K562 (cell line): ENCODE results near the gene EQTN. TPM values are rescaled to one million over a fixed set of nuclear protein-coding genes. Genes with fewer than 3 reads are reported as not detected.

Source experiments
- CHD7 ChIP-seq: fragments of 200-600 bp; sonication (generic); IDR thresholded peaks from one replicate; pipeline ENCODE4 v1.6.1; 2012; ENCODE audit warnings: mild to moderate bottlenecking, low read depth, low read length, inconsistent platforms
- PHF8 ChIP-seq: fragments of 200-600 bp; sonication (generic); IDR thresholded peaks from 2 replicates; pipeline ENCODE4 v1.6.1; 2012; ENCODE audit warnings: mixed run types, mild to moderate bottlenecking, inconsistent platforms, low read length, moderate library complexity, borderline replicate concordance
- RHOXF2B ChIP-seq: fragments of 250-450 bp; sonication (Bioruptor Pico); conservative IDR thresholded peaks from 2 replicates; pipeline ENCODE4 v1.5.1; 2021
- ZNF217 ChIP-seq: sonication (generic); formaldehyde crosslinking; IDR thresholded peaks from 2 replicates; pipeline ENCODE4 v1.8.0; 2022; ENCODE audit warnings: mild to moderate bottlenecking, missing genetic modification reagents
- polyA plus RNA-seq, 8 experiments: library from polyadenylated mRNA; depleted of rRNA in 4 of 8; stranded (reverse) in 5 of 8; unstranded in 3 of 8; fragments of >200 nt; fragmentation: Nextera tagmentation in 2 of 8; fragmentation: Illumina TruSeq in 1 of 8; extraction: Ambion mirVana in 2 of 8; extraction: Trizol in 1 of 8; gene quantifications; 2 replicates each; pipeline versions ENCODE4 v1.2.1 to v1.2.3, GENCODE V29; 2011 to 2014; ENCODE audit warnings: inconsistent platforms in 1 of 8, missing spikeins in 1 of 8
- total RNA-seq, 7 experiments: library from RNA; depleted of rRNA in 6 of 7; stranded (reverse); fragments of >200 nt in 6 of 7; fragmentation: Illumina TruSeq in 2 of 7; extraction: Trizol in 2 of 7; gene quantifications; 2 replicates each; pipeline versions ENCODE4 v1.2.1 to v1.2.3, GENCODE V29; 2011 to 2021; ENCODE audit warnings: low replicate concordance in 1 of 7

EQTN gene
- total and polyA plus RNA-seq, 9 of the 15 experiments (the other 6 are each of a cell fraction or from before 2014, with no cell fraction given) = 0.15 to 0.33 (median 0.18) TPM; not detected in 4

- no peak for TF ChIP-seq CHD7
- no peak for TF ChIP-seq PHF8
- TF ChIP-seq RHOXF2B (CRISPR knock-in tag) = no peak
- no peak for TF ChIP-seq ZNF217
Measured at GRCh38 chr9:27280249-27280648, 16.7 kb downstream of the EQTN start (continued).
